ENCODE results near the gene KCNMB2.

The KCNMB2 gene

GRCh38 chr3:178646186-178646862 lies 110.1 kb downstream of the KCNMB2 start:
- DNase-seq (ENCODE audit: low read depth) = no peak

- DNase-seq (ENCODE audit: low read depth) = no peak
Observed at GRCh38 chr3:178655488-178655887, 119.3 kb downstream of the KCNMB2 start.

- no peak for DNase-seq (ENCODE audit: low read depth)
Observed at GRCh38 chr3:178658694-178659325, 122.6 kb downstream of the KCNMB2 start.

- no peak for DNase-seq (ENCODE audit: low read depth)
Observed at GRCh38 chr3:178663201-178663934, 127.1 kb downstream of the KCNMB2 start.

- no peak for DNase-seq (ENCODE audit: low read depth)
Observed at GRCh38 chr3:178665747-178666146, 129.5 kb downstream of the KCNMB2 start.

DNA sequence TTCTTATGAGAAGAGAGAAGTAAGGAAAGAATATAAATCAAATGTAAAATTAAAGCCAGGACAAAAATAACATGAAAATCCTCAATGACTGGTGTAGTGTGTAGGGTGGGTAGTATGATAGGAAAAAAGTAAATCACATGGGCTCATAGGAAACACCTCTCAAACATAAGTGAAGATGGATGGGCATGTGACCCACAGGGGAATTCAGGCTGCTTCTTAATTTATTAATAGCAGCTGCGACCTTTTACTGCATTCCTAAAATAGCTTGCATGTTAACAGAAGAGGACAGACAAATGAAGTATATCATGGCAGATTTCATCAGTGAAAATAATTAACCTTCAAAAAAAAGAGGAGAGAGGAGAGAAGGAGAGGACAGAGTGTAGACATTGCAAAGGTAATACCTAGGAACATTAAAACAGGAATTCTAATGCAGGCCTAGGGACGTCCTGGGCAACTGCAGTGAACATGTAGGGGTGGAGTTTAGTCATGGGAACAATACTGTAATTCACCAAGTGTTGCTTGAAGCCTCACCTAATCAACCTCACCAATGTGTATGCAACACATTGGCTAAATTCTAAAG lies 132.9 kb downstream of the KCNMB2 start:
- DNase-seq (ENCODE audit: low read depth) = no peak

DNA sequence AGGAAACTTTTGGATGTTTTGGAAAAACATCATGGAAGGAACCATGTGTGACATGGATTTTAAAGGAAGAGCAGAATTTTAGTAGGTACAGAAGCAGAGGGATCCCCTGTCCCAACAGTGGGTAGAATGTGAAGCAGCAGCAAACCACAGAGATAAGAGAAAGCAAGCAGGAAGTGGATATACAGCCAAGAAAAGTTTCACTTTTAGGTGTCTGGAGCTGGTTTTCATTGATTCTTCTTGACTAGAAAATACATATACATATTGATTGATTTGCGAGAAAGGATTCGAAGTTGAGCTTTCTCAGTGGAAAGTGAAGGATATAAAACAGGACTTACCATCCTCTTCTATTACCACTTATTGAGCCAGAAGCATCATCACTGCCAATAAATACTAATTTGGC lies 133.5 kb downstream of the KCNMB2 start:
- no peak for DNase-seq (ENCODE audit: low read depth)

- no peak for DNase-seq (ENCODE audit: low read depth)
Observed at GRCh38 chr3:178671377-178671776, 135.1 kb downstream of the KCNMB2 start.

DNA sequence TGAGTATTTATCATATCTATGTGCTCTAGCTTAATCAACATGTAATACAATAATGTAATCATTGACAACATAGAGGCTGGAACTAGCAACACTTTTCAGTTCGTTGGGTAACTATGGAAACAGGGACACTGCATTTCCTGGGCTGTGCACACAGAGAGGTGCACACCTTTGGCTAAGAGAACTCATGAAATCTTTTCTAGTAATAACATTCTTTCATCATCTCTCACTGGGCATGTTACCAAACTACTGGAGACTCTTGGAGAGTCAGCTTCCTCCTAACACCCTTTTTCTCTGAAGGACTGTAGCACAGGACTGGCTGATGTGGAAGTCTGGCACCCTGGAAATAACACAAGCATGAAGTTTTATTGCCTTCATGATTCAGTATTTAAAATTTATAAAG lies 135.6 kb downstream of the KCNMB2 start:
- no peak for DNase-seq (ENCODE audit: low read depth)

- DNase-seq (ENCODE audit: low read depth) = no peak
Observed at GRCh38 chr3:178672275-178672674, 136.0 kb downstream of the KCNMB2 start.

GRCh38 chr3:178673529-178673928 lies 137.3 kb downstream of the KCNMB2 start:
- no peak for DNase-seq (ENCODE audit: low read depth)

GRCh38 chr3:178676077-178676476 lies 139.8 kb downstream of the KCNMB2 start:
- DNase-seq (ENCODE audit: low read depth) = no peak

DNA sequence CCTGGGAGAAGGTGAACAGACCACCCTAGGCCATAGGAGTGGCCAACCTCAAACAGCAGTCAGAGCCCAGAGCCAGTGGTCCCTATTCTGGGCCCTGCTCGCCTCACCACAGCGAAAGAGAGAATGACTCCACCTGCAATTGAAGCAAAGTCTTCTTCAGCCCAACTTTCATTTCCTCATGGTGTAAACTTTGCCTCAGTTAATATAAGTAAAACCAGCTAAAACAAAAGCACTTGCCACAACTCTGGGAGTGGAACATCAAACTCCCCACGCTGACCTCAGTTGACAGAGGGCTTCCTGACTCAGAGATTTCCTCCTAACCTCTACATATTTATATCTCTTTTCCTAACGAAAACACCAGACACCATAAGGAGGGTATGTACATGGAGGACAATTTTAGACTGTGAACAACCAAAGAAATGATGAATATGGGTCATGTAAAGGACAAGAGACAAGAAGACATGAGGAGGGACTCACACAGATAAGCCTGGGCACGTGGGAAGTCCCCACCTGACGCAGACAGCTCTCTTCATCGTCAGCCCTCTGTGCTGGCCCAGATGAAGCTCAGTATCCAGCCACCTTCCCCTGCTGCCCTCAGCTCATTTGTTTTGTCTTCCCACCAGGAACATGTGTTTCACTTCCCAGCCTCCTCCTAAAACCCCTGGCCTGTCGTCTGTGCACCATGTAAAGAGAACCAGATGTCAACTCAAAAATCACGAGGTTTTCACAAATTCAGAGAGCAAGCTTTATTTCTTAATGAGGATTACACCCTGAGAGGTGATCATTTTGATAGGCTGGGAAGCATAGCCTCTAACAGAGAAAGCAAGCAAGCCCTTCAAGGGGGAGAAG lies 140.9 kb downstream of the KCNMB2 start:
- no peak for DNase-seq (ENCODE audit: low read depth)

DNA sequence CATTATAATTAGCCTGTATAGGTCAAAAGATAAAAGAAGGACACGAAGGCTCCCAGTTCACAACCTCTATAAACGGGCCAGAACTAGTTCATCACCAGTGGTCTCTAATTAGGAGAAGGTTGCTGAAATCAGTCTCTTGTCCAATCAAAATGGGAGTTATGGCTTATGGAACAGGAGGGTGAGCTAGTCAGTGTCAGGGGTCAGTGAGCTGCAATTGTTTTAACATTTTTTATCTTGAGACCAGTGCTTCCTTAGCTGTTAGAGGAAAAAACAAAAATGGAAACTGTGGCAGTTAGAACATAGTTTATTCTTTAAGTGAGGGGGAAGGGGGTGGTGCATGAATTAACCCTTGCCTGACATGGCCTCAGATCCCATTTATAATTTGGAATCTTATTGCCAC lies 141.7 kb downstream of the KCNMB2 start:
- no peak for DNase-seq (ENCODE audit: low read depth)

- no peak for DNase-seq (ENCODE audit: low read depth)
Observed at GRCh38 chr3:178680037-178680436, 143.8 kb downstream of the KCNMB2 start.

DNA sequence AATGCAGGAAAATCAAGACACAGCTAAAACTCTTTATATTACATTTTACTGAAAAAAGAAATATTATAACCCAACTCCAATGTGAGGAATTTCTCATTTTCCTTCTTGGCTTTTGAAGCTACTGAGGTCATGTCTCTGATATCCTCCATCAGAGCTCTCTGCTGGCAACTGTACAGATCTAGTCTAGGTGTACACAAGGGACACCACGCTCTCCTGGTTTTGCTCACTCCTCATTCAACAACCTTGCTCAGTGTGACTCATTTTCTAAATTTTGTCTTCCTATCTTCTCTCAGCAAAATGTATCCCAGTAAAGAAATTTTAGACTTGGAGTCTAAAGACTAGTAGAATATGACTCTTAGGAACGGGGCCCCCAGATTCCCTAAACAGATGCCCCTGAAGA lies 144.3 kb downstream of the KCNMB2 start:
- DNase-seq (ENCODE audit: low read depth) = no peak

DNA sequence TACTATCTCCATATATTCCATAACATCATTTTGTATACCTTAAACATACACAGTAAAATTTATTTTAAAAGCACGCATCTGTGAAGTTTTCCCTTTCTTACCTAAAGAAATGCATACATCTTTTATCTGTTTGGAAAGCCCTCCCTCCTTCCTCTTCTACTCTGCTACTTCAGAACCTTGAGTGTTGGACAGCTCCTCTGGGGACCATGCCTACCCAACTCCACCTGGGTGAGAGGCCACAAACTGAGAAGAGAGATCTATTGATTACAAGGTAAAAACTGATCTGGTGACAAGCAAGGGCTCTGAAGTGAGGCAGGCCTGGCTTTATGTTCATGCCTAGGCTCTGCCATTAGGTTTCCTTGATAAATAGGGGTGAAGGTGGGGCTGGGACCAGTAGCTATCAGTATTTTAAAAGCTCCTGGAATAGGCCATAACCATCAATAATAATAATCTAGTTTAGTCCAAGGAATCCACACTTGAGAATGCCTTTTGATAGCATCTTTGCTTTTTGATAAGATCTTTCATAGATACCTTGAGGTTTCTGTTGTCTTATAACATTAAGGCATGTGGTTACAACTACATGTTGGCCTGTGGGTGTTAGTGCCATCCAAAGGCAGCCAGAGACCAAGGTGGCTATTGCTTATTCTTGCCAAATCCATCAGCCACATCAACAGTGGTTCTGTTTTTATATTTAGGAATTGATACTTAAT lies 148.8 kb downstream of the KCNMB2 start:
- no peak for DNase-seq (ENCODE audit: low read depth)

GRCh38 chr3:178685591-178685906 lies 149.3 kb downstream of the KCNMB2 start:
- no peak for DNase-seq (ENCODE audit: low read depth)

GRCh38 chr3:178686826-178687225 lies 150.6 kb downstream of the KCNMB2 start:
- no peak for DNase-seq (ENCODE audit: low read depth)

DNA sequence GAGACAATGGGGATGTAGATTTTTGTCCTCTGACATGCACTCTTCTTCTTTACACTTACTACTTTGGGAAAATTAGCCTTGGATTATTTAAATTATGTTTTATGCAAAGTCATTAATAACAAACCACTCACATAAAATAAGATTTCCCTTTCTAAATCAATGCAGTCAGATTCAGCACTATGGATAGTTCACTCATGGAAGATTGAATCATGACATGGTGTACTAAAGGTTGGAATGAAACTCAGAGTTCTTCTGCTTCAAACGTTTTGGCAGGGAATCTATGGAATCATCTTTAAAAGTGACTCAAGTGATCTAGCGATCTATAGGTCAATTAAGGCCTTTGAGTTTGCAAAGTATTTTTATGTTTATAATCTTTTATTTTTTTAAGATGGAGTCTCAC lies 154.3 kb downstream of the KCNMB2 start:
- DNase-seq (ENCODE audit: low read depth) = no peak

- no peak for DNase-seq (ENCODE audit: low read depth)
Observed at GRCh38 chr3:178699364-178699763, 163.1 kb downstream of the KCNMB2 start.

DNA sequence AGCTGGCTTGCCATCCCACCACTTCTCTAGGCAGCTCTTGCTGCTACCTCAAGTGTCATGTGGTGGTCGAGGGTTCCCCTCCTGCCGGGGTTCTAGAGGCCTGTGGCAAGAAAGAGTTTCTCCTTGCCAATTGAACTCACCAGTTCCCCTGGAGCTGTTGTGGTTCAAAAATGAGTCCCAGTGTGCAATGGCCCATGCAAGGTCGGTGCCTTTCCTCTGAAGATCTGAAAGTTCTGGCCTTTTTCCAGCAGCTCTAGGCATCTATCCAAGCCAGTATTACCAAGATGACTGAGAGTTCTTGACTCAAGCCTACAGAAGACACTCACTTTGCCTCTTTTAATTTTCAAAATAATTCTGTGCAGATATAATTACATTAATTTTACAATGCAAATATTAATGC lies 163.6 kb downstream of the KCNMB2 start:
- DNase-seq (ENCODE audit: low read depth) = no peak
